Measurements from ENCODE around the gene GAK.

- no peak for TF ChIP-seq EP300 (IDR thresholded peaks at IDR 0.05; ENCODE audit: low read depth)
- TF ChIP-seq, protein P1, sequence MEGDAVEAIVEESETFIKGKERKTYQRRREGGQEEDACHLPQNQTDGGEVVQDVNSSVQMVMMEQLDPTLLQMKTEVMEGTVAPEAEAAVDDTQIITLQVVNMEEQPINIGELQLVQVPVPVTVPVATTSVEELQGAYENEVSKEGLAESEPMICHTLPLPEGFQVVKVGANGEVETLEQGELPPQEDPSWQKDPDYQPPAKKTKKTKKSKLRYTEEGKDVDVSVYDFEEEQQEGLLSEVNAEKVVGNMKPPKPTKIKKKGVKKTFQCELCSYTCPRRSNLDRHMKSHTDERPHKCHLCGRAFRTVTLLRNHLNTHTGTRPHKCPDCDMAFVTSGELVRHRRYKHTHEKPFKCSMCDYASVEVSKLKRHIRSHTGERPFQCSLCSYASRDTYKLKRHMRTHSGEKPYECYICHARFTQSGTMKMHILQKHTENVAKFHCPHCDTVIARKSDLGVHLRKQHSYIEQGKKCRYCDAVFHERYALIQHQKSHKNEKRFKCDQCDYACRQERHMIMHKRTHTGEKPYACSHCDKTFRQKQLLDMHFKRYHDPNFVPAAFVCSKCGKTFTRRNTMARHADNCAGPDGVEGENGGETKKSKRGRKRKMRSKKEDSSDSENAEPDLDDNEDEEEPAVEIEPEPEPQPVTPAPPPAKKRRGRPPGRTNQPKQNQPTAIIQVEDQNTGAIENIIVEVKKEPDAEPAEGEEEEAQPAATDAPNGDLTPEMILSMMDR (IDR thresholded peaks at IDR 0.05) = no peak
Measured at GRCh38 chr4:815464-816146, 116.5 kb downstream of the GAK start.

All from transverse colon (tissue), 3 donors.